GM18502 (cell line): ENCODE results near the gene CPA5.
"Not testable (repeated sequence)": the region's sequence is repeated elsewhere in the genome, so short reads cannot be mapped to it uniquely, and the experiment has no call there.

Source experiments
- ATAC-seq: cut with Tn5 transposase; IDR thresholded peaks from one replicate; pipeline ENCODE4 v1.9.1; 2021; ENCODE audit warnings: mild to moderate bottlenecking; ENCODE audit not compliant: unreplicated experiment, poor library complexity

CPA5 gene

GRCh38 chr7:130374507-130374906, 29.9 kb downstream of the CPA5 start:
- ATAC-seq: no peak

GRCh38 chr7:130376461-130376860, 31.8 kb downstream of the CPA5 start:
- not testable (repeated sequence) for ATAC-seq

GRCh38 chr7:130377178-130377577, 32.6 kb downstream of the CPA5 start:
- ATAC-seq: no peak

GRCh38 chr7:130379019-130379418, 34.4 kb downstream of the CPA5 start:
- ATAC-seq: no peak

- no peak for ATAC-seq
These were observed 34.9 kb downstream of the CPA5 start for GRCh38 chr7:130379532-130379920.

- no peak for ATAC-seq
These were observed 35.6 kb downstream of the CPA5 start, which contains the start of gene CPA1 for GRCh38 chr7:130379921-130380860. CPA1 (plus strand) TSS chr7:130380494; CDS start chr7:130380521, 27 bp downstream.

- no peak for ATAC-seq
These were observed 36.3 kb downstream of the CPA5 start for GRCh38 chr7:130380861-130381455.

GRCh38 chr7:130381468-130382312, 37.1 kb downstream of the CPA5 start:
- no peak for ATAC-seq

- ATAC-seq: no peak
These were observed 38.8 kb downstream of the CPA5 start for GRCh38 chr7:130383187-130383980.

GRCh38 chr7:130384371-130384801, 39.8 kb downstream of the CPA5 start:
- no peak for ATAC-seq

GRCh38 chr7:130384841-130385599, 40.4 kb downstream of the CPA5 start:
- no peak for ATAC-seq

- no peak for ATAC-seq
These were observed 41.0 kb downstream of the CPA5 start for GRCh38 chr7:130385600-130386066.

- ATAC-seq: no peak
These were observed 42.3 kb downstream of the CPA5 start for GRCh38 chr7:130386876-130387275.

GRCh38 chr7:130387306-130387627, 42.7 kb downstream of the CPA5 start:
- no peak for ATAC-seq

- ATAC-seq: no peak
These were observed 43.2 kb downstream of the CPA5 start for GRCh38 chr7:130387628-130388403.

GRCh38 chr7:130388671-130389070, 44.1 kb downstream of the CPA5 start:
- ATAC-seq: no peak

- no peak for ATAC-seq
These were observed 45.9 kb downstream of the CPA5 start for GRCh38 chr7:130390486-130390885.

GRCh38 chr7:130393101-130393561, 48.5 kb downstream of the CPA5 start:
- no peak for ATAC-seq
